ENCODE data around the gene CPE. TPM values are rescaled to one million over a fixed set of nuclear protein-coding genes. Genes with fewer than 3 reads are reported as not detected.

CPE gene
- total RNA-seq, 1 donor from 2014 or later: 10.7 TPM

- TF ChIP-seq CTCF (conservative IDR thresholded peaks at IDR 0.05; ENCODE audit: low read depth, low read length): no peak
- no peak overlapping the region for H3K4me3 ChIP-seq (ENCODE audit: low read depth, low read length)
- peak; percentile 32 for DNase-seq (ENCODE audit: low read depth)
These were observed 124.4 kb downstream of the CPE start for GRCh38 chr4:165502916-165503907.

GRCh38 chr4:165504184-165504583 is 125.4 kb downstream of the CPE start:
- TF ChIP-seq CTCF (conservative IDR thresholded peaks at IDR 0.05; ENCODE audit: low read depth, low read length): no peak
- H3K4me3 ChIP-seq (ENCODE audit: low read depth, low read length): no peak overlapping the region
- DNase-seq (ENCODE audit: low read depth): no peak

- TF ChIP-seq CTCF (conservative IDR thresholded peaks at IDR 0.05; ENCODE audit: low read depth, low read length): no peak
- DNase-seq (ENCODE audit: low read depth): no peak
These were observed 127.4 kb downstream of the CPE start for GRCh38 chr4:165505958-165506837.

GRCh38 chr4:165506849-165507248 is 128.0 kb downstream of the CPE start:
- no peak for TF ChIP-seq CTCF (conservative IDR thresholded peaks at IDR 0.05; ENCODE audit: low read depth, low read length)
- H3K4me3 ChIP-seq (ENCODE audit: low read depth, low read length): no peak overlapping the region
- no peak for DNase-seq (ENCODE audit: low read depth)

More at GRCh38 chr4:165505958-165506837, 127.4 kb downstream of the CPE start:
- no peak overlapping the region for H3K4me3 ChIP-seq (ENCODE audit: low read depth, low read length)

- no peak for DNase-seq (ENCODE audit: low read depth)
- TF ChIP-seq CTCF (conservative IDR thresholded peaks at IDR 0.05; ENCODE audit: low read depth, low read length): no peak
- no peak overlapping the region for H3K4me3 ChIP-seq (ENCODE audit: low read depth, low read length)
These were observed 128.6 kb downstream of the CPE start for GRCh38 chr4:165507381-165507780.

- TF ChIP-seq CTCF (conservative IDR thresholded peaks at IDR 0.05; ENCODE audit: low read depth, low read length): no peak
- DNase-seq (ENCODE audit: low read depth): no peak
These were observed 129.7 kb downstream of the CPE start for GRCh38 chr4:165508372-165509120.

More at GRCh38 chr4:165508372-165509120, 129.7 kb downstream of the CPE start:
- H3K4me3 ChIP-seq (ENCODE audit: low read depth, low read length): no peak overlapping the region
